ENCODE measurements around the gene SHC2.

GRCh38 chr19:436413-436950 is 24.4 kb downstream of the SHC2 start:
- TF ChIP-seq CTCF (conservative IDR thresholded peaks at IDR 0.05 in 1 of 2, IDR thresholded peaks at IDR 0.05 in 1 of 2; ENCODE audit: low read depth in 1 of 2, low read length in 2 of 2) (no peak), EZH2 (IDR thresholded peaks at IDR 0.05; ENCODE audit: low read length, missing control alignments) (no peak)
